ENCODE measurements around the gene CACNA1H.
"Not testable (repeated sequence)": the region's sequence is repeated elsewhere in the genome, so short reads cannot be mapped to it uniquely, and the experiment has no call there.

The CACNA1H gene

DNA sequence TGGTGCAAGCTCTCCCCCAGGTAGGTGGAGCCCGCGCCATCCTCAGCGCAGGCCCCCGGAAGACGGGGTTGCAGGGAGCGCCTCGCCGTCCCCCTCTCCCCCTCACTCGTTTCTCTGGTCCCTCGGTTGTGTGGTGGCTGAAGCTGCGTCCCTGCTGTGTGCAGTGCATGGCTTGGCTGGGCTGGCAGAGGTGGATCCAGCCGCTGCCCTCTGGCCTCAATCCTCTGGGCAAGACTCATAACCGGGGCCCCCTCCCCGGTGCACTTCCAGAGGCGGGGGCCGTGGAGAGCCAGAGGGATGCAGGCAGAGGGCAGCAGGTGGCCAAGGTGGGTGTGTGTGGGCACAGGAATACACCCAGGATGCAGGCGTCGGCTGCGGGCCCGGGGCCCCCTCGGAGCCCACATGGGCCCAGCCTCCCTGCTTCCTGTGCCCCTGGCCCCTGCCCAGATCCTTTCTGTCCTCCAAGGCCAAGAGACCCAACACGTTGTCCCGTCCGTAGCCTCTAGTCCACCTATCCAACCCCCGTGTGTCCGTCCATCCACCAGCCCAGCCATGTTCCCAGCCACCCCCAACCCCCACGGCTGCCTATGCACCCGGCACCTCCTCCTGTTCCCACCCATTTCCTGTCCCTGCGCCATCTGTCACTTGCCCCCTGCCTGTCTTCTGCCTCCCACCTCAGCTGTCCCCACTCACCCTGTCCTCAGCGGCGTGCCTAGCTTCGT is 62.8 kb downstream of the CACNA1H start:
- DNase-seq = no peak

DNA sequence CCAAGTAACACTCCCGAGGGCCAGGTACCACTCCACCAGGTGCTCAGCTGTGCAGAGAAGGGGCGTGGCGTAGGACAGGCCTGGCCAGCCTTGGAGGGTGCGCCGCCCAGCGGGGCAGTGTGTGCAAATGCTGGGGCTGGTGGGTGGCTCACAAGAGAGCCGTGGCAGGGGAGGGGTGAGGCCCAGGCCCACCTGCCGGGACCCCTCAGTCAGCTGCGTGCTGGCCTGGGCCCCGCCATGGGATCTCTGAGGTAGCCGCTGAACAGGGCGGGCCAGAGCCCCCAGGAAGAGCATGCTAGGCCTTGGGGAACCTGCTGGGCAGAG is 63.4 kb downstream of the CACNA1H start:
- DNase-seq = no peak

GRCh38 chr16:1216681-1217400 is 63.9 kb downstream of the CACNA1H start:
- no peak for DNase-seq

DNA sequence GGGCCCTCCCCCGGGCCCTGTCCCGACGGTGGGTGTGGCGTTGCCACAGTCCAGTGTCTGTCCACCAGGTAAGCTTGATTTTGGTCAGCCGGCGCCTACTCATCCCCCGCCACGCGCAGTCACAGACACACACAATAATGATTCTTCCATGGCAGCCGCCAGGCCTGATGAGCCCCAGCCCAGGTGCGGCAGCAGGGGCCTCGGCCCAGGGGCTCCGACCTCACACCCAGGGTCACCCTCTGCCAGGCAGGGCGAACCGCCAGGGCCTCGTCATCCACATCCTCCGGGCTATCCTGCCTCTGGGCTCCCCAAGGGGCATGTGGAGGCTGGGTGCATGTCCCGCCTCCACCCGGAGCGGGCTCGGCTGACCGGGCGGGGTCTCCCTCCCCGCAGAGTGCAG is 64.6 kb downstream of the CACNA1H start:
- no peak for DNase-seq

- no peak for DNase-seq
Measured at GRCh38 chr16:1218061-1218929, 65.4 kb downstream of the CACNA1H start.

GRCh38 chr16:1218930-1219611 is 66.2 kb downstream of the CACNA1H start:
- DNase-seq = no peak

- DNase-seq = no peak
Measured at GRCh38 chr16:1220098-1220728, 67.3 kb downstream of the CACNA1H start.

GRCh38 chr16:1220841-1221627 is 68.1 kb downstream of the CACNA1H start:
- DNase-seq = no peak

DNA sequence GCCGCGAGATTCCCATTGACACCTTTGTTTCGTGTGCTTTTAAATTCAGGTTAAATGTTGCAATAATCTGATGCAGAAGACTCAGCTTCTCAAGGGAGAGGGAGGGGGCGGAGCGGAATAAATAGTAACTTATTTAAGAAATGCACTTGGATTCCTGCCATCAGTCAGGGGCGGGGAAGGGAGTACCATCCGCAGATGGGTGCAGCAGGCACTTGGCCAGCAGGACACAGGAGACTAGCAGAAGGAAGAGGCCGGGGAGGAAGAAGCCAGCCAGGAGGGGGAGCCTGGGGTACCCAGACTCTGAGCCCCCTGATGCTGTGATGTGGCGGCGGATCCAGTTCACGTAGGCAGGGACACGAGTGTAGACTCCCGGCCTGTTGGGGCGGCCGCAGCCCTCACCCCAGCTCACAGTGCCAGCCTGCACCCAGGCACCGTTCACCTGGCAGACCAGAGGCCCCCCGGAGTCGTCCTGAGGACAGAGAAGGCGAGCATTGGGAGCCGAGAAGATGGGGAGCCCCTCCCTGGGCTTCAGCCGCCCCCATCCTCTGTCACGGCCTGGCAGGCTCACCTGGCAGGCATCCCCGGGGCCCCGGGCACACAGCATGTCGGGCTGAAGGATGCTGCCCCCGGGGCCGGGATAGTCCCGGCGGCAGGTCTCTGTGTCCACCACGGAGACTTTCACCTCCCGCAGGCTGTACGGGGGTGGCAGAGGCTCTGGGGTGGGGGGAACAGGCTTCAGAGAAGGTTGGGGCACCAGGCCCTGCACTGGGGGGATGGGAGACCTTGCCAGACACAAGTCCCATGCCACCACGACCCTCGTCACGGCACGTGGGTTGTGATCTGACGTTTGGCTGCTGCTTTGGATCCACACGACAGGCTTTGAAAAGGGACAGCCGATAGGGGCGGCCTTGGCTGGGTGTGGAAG is 69.0 kb downstream of the CACNA1H start:
- no peak for DNase-seq

DNA sequence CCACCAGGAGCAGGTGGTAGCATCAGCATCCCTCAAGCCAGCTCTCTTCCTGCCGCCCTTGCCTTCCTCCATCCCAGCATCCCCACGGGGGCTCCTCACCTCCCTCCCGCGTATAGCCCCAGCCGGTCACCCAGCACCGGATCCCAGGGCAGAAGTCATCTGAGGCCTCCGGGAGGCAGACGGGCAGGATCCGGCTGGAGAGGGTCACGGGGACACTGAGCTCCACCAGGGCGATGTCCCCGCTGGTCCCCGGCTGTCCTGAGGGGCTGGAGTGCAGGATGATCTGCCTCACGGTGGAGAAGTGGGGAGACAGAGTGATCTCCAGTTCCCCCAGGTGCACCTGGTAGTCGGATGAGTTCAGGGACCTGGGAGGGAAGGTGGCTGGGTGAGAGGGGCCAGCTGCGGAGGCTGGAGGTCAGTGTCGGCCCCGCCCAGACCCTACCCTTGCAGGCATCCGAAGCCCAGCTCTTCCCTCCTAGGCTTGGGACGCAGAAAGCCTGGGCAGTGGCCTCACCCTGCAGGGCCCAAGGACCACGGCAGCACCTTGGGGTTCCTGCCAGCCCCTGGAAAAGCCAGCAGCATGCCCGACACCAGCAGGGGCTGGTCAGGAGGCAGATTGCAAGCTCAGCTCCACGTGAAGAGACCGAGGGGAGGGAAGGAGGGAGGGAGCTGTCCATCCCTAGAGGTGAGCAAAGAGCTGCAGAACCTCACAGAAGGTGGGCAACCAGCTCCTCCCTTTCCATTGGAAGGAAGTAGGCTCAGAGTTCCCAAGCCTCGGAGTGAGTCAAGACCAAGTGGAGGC is 69.8 kb downstream of the CACNA1H start:
- DNase-seq = no peak

- no peak for DNase-seq
Measured at GRCh38 chr16:1223355-1224214, 70.7 kb downstream of the CACNA1H start.

GRCh38 chr16:1224558-1224957 is 71.7 kb downstream of the CACNA1H start:
- no peak for DNase-seq

DNA sequence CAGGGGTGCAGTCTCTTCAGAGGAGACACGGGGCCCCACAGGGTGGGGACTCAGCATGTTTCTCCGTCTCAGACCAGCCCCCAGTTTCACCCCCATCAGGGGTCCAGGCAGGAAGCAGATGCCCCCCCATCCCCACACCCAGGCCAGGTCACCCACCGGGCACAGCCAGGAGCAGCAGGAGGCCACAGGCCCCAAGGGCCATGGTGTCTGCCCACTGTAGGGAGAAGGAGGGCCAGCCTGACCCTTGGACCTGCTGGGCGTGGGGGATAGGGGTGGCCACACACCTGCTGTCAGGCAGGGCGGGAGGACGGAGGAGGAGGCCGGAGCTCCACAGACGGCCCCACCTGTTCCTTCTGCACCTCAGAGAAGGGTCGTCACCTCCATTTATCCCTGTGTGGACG is 72.1 kb downstream of the CACNA1H start, which contains the start of gene TPSG1:
Gene TPSG1, minus strand, starts transcription at position 218 of the 401 bp plus-strand sequence. Its CDS starts 16 bp downstream, at position 202.
- no peak for DNase-seq

DNA sequence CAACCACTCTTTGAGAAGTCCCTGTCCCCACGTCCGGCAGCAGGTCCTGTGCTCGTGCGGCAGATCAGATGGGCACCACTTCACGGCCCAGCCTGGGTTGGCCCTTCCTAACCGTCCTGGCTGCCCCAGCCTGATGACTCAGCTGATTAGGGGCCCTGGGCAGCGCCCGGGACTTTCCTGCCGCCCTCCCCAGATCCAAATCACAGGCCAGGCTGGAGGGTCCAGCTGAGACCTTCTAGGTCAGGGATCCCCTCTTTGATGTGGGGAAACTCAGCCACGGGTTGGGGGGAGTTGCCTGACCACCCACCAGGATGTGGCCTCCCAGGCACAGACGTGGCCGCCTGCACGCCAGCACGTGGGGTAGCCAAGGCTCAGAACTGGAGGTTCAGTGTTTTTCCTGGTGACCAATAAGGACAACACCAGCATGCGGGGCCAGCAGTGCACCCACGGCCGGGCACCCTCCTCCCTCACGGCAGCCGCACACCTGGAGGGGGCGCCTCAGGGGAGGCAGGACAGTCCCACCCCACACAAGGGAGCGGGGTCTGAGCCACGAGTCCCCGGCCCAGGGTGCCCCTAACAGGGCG is 72.9 kb downstream of the CACNA1H start:
- not testable (repeated sequence) for DNase-seq

- not testable (repeated sequence) for DNase-seq
Measured at GRCh38 chr16:1226692-1227091, 73.8 kb downstream of the CACNA1H start.

DNA sequence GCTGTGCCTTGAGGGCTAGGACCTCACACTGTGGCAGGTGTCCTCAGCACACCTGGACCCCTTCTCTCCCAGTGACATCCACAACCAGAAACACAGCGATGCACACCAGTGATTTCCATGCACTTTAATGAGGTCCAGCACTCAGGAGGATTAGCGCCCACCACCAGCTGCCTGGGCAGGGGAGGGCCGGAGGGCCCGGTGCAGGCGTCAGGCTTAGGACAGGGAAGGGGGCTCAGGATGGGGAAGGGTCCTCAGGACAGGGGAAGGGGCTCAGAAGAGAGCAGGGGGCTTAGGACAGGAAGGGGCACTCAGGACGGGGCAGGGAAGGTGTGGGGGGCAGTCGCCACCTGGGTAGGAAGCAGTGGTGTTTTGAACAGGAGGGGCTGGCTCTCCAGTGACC is 75.3 kb downstream of the CACNA1H start:
- not testable (repeated sequence) for DNase-seq

DNA sequence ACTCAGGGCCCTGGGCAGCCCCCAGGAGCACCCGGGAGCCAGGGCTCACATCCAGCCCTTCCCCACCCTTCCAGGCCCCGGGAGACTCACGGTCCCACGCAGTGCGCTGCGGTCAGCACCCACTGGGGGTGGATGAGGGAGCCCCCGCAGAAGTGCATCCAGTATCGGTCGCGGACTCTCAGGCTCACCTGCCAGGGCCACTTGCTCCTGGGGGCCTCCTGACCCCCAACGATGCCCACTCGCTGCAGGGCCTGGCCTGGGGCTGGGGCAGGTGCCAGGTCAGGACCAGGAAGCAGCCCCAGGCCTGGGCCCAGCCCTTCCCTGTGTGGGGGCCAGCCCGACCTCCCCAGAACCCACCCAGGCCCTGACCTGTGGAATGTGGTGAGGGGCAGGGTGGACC is 76.6 kb downstream of the CACNA1H start:
- DNase-seq = not testable (repeated sequence)

DNA sequence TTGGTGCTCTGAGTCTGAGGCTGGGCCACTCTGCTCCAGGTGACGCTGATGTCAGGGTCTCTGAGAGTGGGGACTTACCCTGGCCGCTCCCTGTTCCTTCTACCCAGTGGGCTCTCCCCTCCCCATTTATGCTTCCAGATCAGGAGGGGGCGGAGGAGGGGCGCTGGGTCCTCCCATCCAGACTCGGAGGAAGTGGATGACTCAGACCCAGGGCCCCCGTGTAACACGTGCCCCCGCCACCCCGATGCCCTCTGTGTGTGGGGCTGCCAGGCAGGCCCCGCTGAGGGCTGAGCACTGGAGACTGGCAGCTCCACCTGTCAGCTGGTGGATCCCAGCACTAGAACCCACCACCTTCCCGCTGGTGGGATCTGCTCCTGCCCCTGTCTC is 77.2 kb downstream of the CACNA1H start, which contains the start of gene TPSB2:
Gene TPSB2, minus strand, starts transcription at position 101 of the 387 bp plus-strand sequence. CDS start 233 bp downstream, outside the sequence.
- DNase-seq = not testable (repeated sequence)

Data from stimulated activated naive CD4-positive, alpha-beta T cell treated with Interleukin-2 at 50 U/mL for 16 hours (primary cell).